HepG2 (cell line): ENCODE data around the gene PLIN5. TPM values are rescaled to one million over a fixed set of nuclear protein-coding genes. Genes with fewer than 3 reads are reported as not detected.
A peak's percentile ranks its signal among the peaks of the same experiment; 100 is the strongest.

ENCODE experiments used
- ATAC-seq: fragments of 200-7000 bp; cut with Tn5 transposase; 3 replicates; pipeline ENCODE4 v1.9.1; 2020; ENCODE audit warnings: mild to moderate bottlenecking, moderate library complexity
- BruUV-seq: library from RNA; stranded (reverse); fragments of 400-500 nt; replicated peaks from 2 replicates; lab custom pipeline; 2021; lab: Mats Ljungman, UMichigan
- CTCF ChIA-PET: fragments of 300-600 bp; formaldehyde crosslinking; extraction: SDS; loops from one replicate; lab custom pipeline; 2021; ENCODE audit warnings: low total read pairs, inconsistent platforms, low intra/inter-chr PET ratio; lab: Yijun Ruan, JAX
- POLR2A ChIA-PET: fragments of 350-600 bp; sonication (Branson Sonifier 250); formaldehyde crosslinking; loops from one replicate; lab custom pipeline; 2020; ENCODE audit warnings: antibody characterized with exemption, inconsistent platforms; lab: Yijun Ruan, JAX
- DNase-seq: peaks from one replicate; pipeline ENCODE4 v3.0.0-alpha.2; 2015; ENCODE audit warnings: low spot score
- FAIRE-seq: peaks from 3 replicates; lab custom pipeline; 2011; peaks lifted over from hg19 to GRCh38; lab: Jason Lieb, UNC
- H2AFZ ChIP-seq: one replicate; pipeline ENCODE4 v1.6.1; 2011; ENCODE audit warnings: low read length, inconsistent platforms
- H3K27ac ChIP-seq: fragments of 300-600 bp; 3 replicates; pipeline ENCODE4 v1.8.0; 2011; ENCODE audit warnings: mixed run types, mild to moderate bottlenecking, mixed read lengths, low read length, inconsistent platforms; ENCODE audit not compliant: insufficient read depth; ENCODE audit errors: extremely low read length
- H3K27me3 ChIP-seq, 2 experiments: fragments of 200-600 bp in 1 of 2; 2 replicates in 1 of 2; 3 replicates in 1 of 2; pipeline versions ENCODE4 v1.6.0 to v1.8.0; 2011; ENCODE audit warnings: low read length in 2 of 2, mild to moderate bottlenecking in 2 of 2, moderate library complexity in 2 of 2, inconsistent platforms in 1 of 2; ENCODE audit not compliant: insufficient read depth in 2 of 2, control insufficient read depth in 1 of 2
- H3K36me3 ChIP-seq, 2 experiments: fragments of 200-600 bp in 1 of 2; replicated peaks in 1 of 2; 2 replicates in 1 of 2; 3 replicates in 1 of 2; pipeline versions ENCODE4 v1.5.1 to v1.8.0; 2011; ENCODE audit warnings: low read length in 2 of 2, inconsistent platforms in 1 of 2; ENCODE audit not compliant: insufficient read depth in 2 of 2, control insufficient read depth in 1 of 2
- H3K4me1 ChIP-seq: 2 replicates; pipeline ENCODE4 v1.5.1; 2012; ENCODE audit warnings: low read length, inconsistent platforms; ENCODE audit not compliant: insufficient read depth
- H3K4me2 ChIP-seq: 2 replicates; pipeline ENCODE4 v1.6.0; 2011; ENCODE audit warnings: low read depth, low read length, inconsistent platforms
- H3K4me3 ChIP-seq, 3 experiments: fragments of 200-600 bp in 1 of 3; sonication (generic), shearing (Covaris generic) in 1 of 3; replicated peaks in 1 of 3; 2 replicates each; pipeline ENCODE4 v1.5.1; 2011 to 2016; ENCODE audit warnings: low read length in 3 of 3, inconsistent platforms in 2 of 3, low read depth in 2 of 3, mild to moderate bottlenecking in 2 of 3, control low read depth in 1 of 3, mixed read lengths in 1 of 3; ENCODE audit not compliant: insufficient read depth in 1 of 3
- H3K79me2 ChIP-seq: one replicate; pipeline ENCODE4 v1.6.1; 2011; ENCODE audit warnings: low read length, inconsistent platforms; ENCODE audit not compliant: insufficient read depth
- H3K9ac ChIP-seq: 2 replicates; pipeline ENCODE4 v1.6.0; 2011; ENCODE audit warnings: mild to moderate bottlenecking, low read depth, low read length, inconsistent platforms; ENCODE audit not compliant: insufficient read depth
- H3K9me3 ChIP-seq: 2 replicates; pipeline ENCODE4 v1.5.1; 2012; ENCODE audit warnings: mild to moderate bottlenecking, low read length
- H4K20me1 ChIP-seq: 2 replicates; pipeline ENCODE4 v1.6.0; 2011; ENCODE audit warnings: inconsistent platforms, mild to moderate bottlenecking, low read length, moderate library complexity; ENCODE audit not compliant: insufficient read depth
- CCAR2 ChIP-seq: fragments of 200-400 bp; formaldehyde crosslinking; optimal IDR thresholded peaks from 2 replicates; pipeline ENCODE3; 2018; ENCODE audit warnings: low read depth, mild to moderate bottlenecking, low read length, moderate library complexity
- FOXP1 ChIP-seq, 2 experiments: fragments of 450-650 bp in 1 of 2; IDR thresholded peaks; 2 replicates each; pipeline ENCODE4 v1.6.1; 2017 to 2018; ENCODE audit warnings: antibody characterized with exemption in 1 of 2
- GLMP ChIP-seq: sonication (generic); formaldehyde crosslinking; IDR thresholded peaks from 2 replicates; pipeline ENCODE4 v1.9.0; 2021; ENCODE audit warnings: missing genetic modification reagents, mild to moderate bottlenecking, borderline replicate concordance
- HMG20B ChIP-seq: conservative IDR thresholded peaks from 2 replicates; pipeline ENCODE4 v1.6.1; 2016; ENCODE audit warnings: missing genetic modification reagents, missing compliant biosample characterization
- JUND ChIP-seq: sonication (generic); formaldehyde crosslinking; IDR thresholded peaks from 2 replicates; pipeline ENCODE4 v1.8.0; 2022; ENCODE audit warnings: mild to moderate bottlenecking, missing genetic modification reagents
- NFKB2 ChIP-seq: sonication (generic); formaldehyde crosslinking; IDR thresholded peaks from 2 replicates; pipeline ENCODE4 v1.4.0; 2020; ENCODE audit warnings: missing genetic modification reagents, borderline replicate concordance
- PLRG1 ChIP-seq: fragments of 450-650 bp; conservative IDR thresholded peaks from 2 replicates; pipeline ENCODE4 v1.6.1; 2016
- POGZ ChIP-seq: sonication (generic); formaldehyde crosslinking; IDR thresholded peaks from 2 replicates; pipeline ENCODE4 v1.4.0; 2020; ENCODE audit warnings: mild to moderate bottlenecking, missing genetic modification reagents
- SOX5 ChIP-seq: IDR thresholded peaks from 2 replicates; pipeline ENCODE4 v1.6.1; 2016; ENCODE audit warnings: borderline replicate concordance
- TBL1XR1 ChIP-seq: fragments of 150-350 bp; IDR thresholded peaks from 2 replicates; pipeline ENCODE4 v1.6.1; 2014; ENCODE audit warnings: borderline replicate concordance, low read length; ENCODE audit not compliant: partially characterized antibody
- ZFP36 ChIP-seq: fragments of 150-350 bp; IDR thresholded peaks from 2 replicates; pipeline ENCODE4 v1.6.1; 2018; ENCODE audit warnings: borderline replicate concordance, low read length, low read depth; ENCODE audit not compliant: partially characterized antibody
- ZKSCAN8 ChIP-seq: IDR thresholded peaks from 2 replicates; pipeline ENCODE4 v1.6.1; 2016; ENCODE audit warnings: borderline replicate concordance, missing genetic modification reagents, missing compliant biosample characterization
- ZNF235 ChIP-seq: sonication (generic); formaldehyde crosslinking; IDR thresholded peaks from 2 replicates; pipeline ENCODE4 v1.8.1; 2023; ENCODE audit warnings: mild to moderate bottlenecking, missing genetic modification reagents, borderline replicate concordance
- ZNF510 ChIP-seq: sonication (generic); formaldehyde crosslinking; IDR thresholded peaks from 2 replicates; pipeline ENCODE4 v1.4.0; 2020; ENCODE audit warnings: low read depth, mild to moderate bottlenecking, missing genetic modification reagents
- ZNF800 ChIP-seq: sonication (generic); formaldehyde crosslinking; IDR thresholded peaks from 2 replicates; pipeline ENCODE4 v1.4.0; 2020; ENCODE audit warnings: missing genetic modification reagents
- ZNF841 ChIP-seq: sonication (generic); formaldehyde crosslinking; IDR thresholded peaks from 2 replicates; pipeline ENCODE4 v1.8.1; 2023; ENCODE audit warnings: missing genetic modification reagents, borderline replicate concordance
- WGBS: methylation state at CpG from one replicate; pipeline ENCODE4 v1.1.6; 2017; ENCODE audit warnings: low lambda C conversion rate; 5-methylcytosine and 5-hydroxymethylcytosine counted together
- in situ Hi-C: cut with HindIII; loops from 2 replicates; pipeline ENCODE4 v1.10.0; 2017; ENCODE audit warnings: low pct_unique_long_range_greater_than_20kb; ENCODE audit not compliant: extremely low pct_ligation_motif_present
- intact Hi-C: fragments of 100-400 bp; cut with micrococcal nuclease; formaldehyde crosslinking; loops from one replicate; pipeline ENCODE4 v1.10.0; 2022; ENCODE audit not compliant: unreplicated experiment
- polyA plus RNA-seq, 8 experiments: library from polyadenylated mRNA; depleted of rRNA in 3 of 8; stranded (reverse) in 7 of 8; unstranded in 1 of 8; fragments of >200 nt; fragmentation: Illumina TruSeq in 4 of 8; extraction: Trizol in 4 of 8; gene quantifications; 2 replicates each; pipeline versions ENCODE4 v1.2.1 to v1.2.3, GENCODE V29; 2011 to 2016; ENCODE audit warnings: low read depth in 4 of 8, missing spikeins in 1 of 8, mixed read lengths in 1 of 8; ENCODE audit not compliant: insufficient read depth in 1 of 8
- total RNA-seq, 5 experiments: library from RNA; depleted of rRNA; stranded (reverse); fragments of >200 nt; fragmentation: Illumina TruSeq; extraction: Trizol; gene quantifications; 2 replicates each; pipeline ENCODE4 v1.2.3, GENCODE V29; 2016; ENCODE audit warnings: low read depth in 1 of 5

Gene PLIN5
- total and polyA plus RNA-seq, 2 of the 13 experiments (the other 11 are each of a cell fraction or from before 2014, with no cell fraction given) = 1.8 to 4.8 TPM

GRCh38 chr19:4570402-4570801 lies 35.4 kb upstream of the PLIN5 start:
- in situ Hi-C loops = no loop called here
- POLR2A ChIA-PET = interaction anchor here (2.1 kb wide), 1 partner anchor 66 kb away, joined by 4 read pairs; no protein-coding TSS in a partner anchor
- CTCF ChIA-PET = no interaction called here

GRCh38 chr19:4568886-4569285 lies 33.9 kb upstream of the PLIN5 start:
- WGBS = 90% methylated on average over 7 of the region's 7 CpGs
- ATAC-seq = no peak
- TF ChIP-seq CCAR2 (no peak), ZNF841 (no peak), HMG20B (no peak), ZNF510 (no peak), ZNF235 (CRISPR knock-in tag) (no peak), ZNF800 (no peak), PLRG1 (no peak), ZFP36 (no peak), POGZ (CRISPR knock-in tag) (no peak), SOX5 (CRISPR knock-in tag) (no peak), JUND (no peak), FOXP1 (IDR thresholded peaks at IDR 0.05) (no peak), FOXP1 (CRISPR knock-in tag; IDR thresholded peaks at IDR 0.05) (no peak), NFKB2 (CRISPR knock-in tag) (no peak), TBL1XR1 (no peak)

More at GRCh38 chr19:4570402-4570801, 35.4 kb upstream of the PLIN5 start:
- ATAC-seq (no peak), DNase-seq (no peak), FAIRE-seq (no peak)
- no peaks in the 10 kb centered on the region for H3K27me3 ChIP-seq
- H3K9me3 ChIP-seq = no peaks in the 10 kb centered on the region
- WGBS = 96% methylated on average over 11 of the region's 11 CpGs
- H3K4me3 ChIP-seq = no peak overlapping the region
- intact Hi-C loops = no loop called here
- H2AFZ ChIP-seq = no peak overlapping the region
- TF ChIP-seq ZKSCAN8 (peak; percentile 94), GLMP (no peak)
- H3K79me2 ChIP-seq = peaks cover 55% of the 10 kb centered on the region
- no peak overlapping the region for H3K4me2 ChIP-seq
- H3K4me1 ChIP-seq = peaks cover 6% of the 10 kb centered on the region
- H3K9ac ChIP-seq = no peak overlapping the region
- H3K36me3 ChIP-seq = peaks cover 5 to 9% of the 10 kb centered on the region in 2 experiments; a peak in 4 of 5 replicates
- H4K20me1 ChIP-seq = peaks cover 43% of the 10 kb centered on the region
- BruUV-seq = no TSS peak
- no peak overlapping the region for H3K27ac ChIP-seq

More at GRCh38 chr19:4568886-4569285, 33.9 kb upstream of the PLIN5 start:
- intact Hi-C loops (no loop called here), in situ Hi-C loops (no loop called here)
- no TSS peak for BruUV-seq
- Histone ChIP-seq H3K27me3 (no peaks in the 10 kb centered on the region), H3K36me3 (peaks cover 5 to 9% of the 10 kb centered on the region in 2 experiments; a peak in 4 of 5 replicates), H3K79me2 (peaks cover 56% of the 10 kb centered on the region), H3K27ac (no peak overlapping the region), H3K9me3 (no peaks in the 10 kb centered on the region), H2AFZ (no peak overlapping the region), H3K9ac (no peak overlapping the region), H3K4me1 (no peaks in the 10 kb centered on the region), H3K4me3 (no peak overlapping the region), H4K20me1 (peaks cover 38% of the 10 kb centered on the region), H3K4me2 (no peak overlapping the region)
- DNase-seq (no peak), FAIRE-seq (no peak)
- CTCF ChIA-PET = interaction anchor here (2.0 kb wide), 1 partner anchor 67 kb away, joined by 13 read pairs; no protein-coding TSS in a partner anchor
- POLR2A ChIA-PET = interaction anchor here (1.1 to 2.1 kb wide), 2 partner anchors 29 to 67 kb away, joined by 3 to 4 read pairs; partner anchors contain the start of gene LRG1
